HFFc6 (cell line): Measurements from ENCODE around the gene PLEKHA6. TPM values are rescaled to one million over a fixed set of nuclear protein-coding genes. Genes with fewer than 3 reads are reported as not detected.

Experiments used
- DNase-seq: peaks from one replicate; pipeline ENCODE4 v3.0.0-alpha.2; 2018
- H3K27ac Mint-ChIP-seq: 2 replicates; pipeline ENCODE4 v1.8.0; 2020; ENCODE audit warnings: mild to moderate bottlenecking, mixed read lengths
- H3K27me3 Mint-ChIP-seq: 2 replicates; pipeline ENCODE4 v1.8.0; 2021; ENCODE audit warnings: mild to moderate bottlenecking, moderate library complexity, mixed read lengths; ENCODE audit not compliant: insufficient read depth
- H3K36me3 Mint-ChIP-seq: 2 replicates; pipeline ENCODE4 v1.8.0; 2021; ENCODE audit warnings: low read depth, mixed read lengths
- H3K4me1 Mint-ChIP-seq: 2 replicates; pipeline ENCODE4 v1.8.0; 2020; ENCODE audit warnings: low read depth, mixed read lengths
- H3K4me3 Mint-ChIP-seq: 2 replicates; pipeline ENCODE4 v1.8.0; 2020; ENCODE audit warnings: mild to moderate bottlenecking, moderate library complexity, mixed read lengths
- H3K9me3 Mint-ChIP-seq: 2 replicates; pipeline ENCODE4 v1.8.0; 2020; ENCODE audit warnings: mild to moderate bottlenecking, mixed read lengths
- total RNA-seq, 6 experiments: library from RNA; stranded (reverse); fragmentation: NEBNext Ultra II Directional; extraction: Animal tissue kit (Norgen Biotek cat#: 25700); gene quantifications; 2 replicates in 1 of 6; 3 replicates in 5 of 6; pipeline ENCODE4 v1.2.3, GENCODE V29; 2021
- TF ChIP-seq, protein P1 (sequence below): fragments of 200-600 bp; sonication (generic); IDR thresholded peaks from 2 replicates; pipeline ENCODE4 v1.5.0; 2021; ENCODE audit warnings: antibody characterized with exemption, mild to moderate bottlenecking

PLEKHA6 gene
- total RNA-seq, 6 experiments from 2014 or later: 1.3 to 2.4 (median 1.5) TPM

DNA sequence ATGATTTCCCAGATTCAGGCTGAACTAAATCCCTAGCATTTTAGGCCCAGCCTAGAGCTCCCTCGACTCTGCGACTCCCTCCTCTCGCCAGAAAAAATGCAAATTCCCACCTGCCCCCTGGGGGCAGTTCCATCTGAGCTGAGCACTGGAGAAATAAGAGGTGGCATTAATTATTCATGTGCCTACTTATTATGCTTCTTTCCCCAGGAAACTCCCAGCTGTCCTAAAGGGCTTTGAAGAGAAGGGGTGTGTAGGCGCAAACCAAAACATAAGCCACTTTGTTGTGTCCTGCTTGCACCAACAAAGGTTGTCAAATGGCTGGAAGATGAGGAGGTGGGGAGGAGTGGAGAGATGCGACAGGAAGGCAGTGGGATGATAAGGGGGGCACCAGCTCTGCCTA is 104.5 kb downstream of the PLEKHA6 start:
- no peak for DNase-seq

DNA sequence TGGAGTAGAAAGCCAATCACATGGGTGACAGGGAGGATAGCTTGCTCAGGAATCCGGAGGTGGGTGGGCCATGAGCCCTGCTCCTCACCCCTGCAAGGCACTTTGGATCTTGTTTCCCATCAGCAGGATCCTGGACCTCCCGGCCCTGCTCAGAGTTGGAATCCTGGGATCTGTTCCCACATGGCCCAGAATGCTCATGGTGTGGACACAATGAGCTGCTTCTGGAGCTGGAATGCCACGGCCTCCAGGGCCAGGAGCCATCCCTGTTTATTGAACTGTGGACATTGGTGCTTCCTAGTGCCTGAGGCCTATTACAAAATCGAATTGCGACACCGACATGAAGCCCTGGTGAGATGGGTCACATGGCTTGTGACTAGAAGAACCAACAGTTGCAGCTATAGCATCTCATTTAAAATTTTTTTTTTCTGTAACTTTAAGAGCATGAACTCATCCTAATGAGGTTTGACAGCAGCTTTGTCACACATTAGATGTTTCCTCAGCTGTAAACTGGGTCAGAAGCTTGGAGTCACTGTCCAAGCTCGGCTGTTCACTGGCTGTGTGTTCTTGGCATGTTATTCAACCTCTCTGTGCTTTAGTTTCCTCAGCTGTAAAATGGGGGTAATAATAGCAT is 105.6 kb downstream of the PLEKHA6 start:
- Mint-ChIP-seq H3K4me1 (peaks cover 38% of the 10 kb centered on the region), H3K9me3 (no peaks in the 10 kb centered on the region), H3K36me3 (no peaks in the 10 kb centered on the region), H3K27me3 (peaks cover 16% of the 10 kb centered on the region), H3K27ac (no peak overlapping the region), H3K4me3 (no peak overlapping the region)
- TF ChIP-seq, protein P1, sequence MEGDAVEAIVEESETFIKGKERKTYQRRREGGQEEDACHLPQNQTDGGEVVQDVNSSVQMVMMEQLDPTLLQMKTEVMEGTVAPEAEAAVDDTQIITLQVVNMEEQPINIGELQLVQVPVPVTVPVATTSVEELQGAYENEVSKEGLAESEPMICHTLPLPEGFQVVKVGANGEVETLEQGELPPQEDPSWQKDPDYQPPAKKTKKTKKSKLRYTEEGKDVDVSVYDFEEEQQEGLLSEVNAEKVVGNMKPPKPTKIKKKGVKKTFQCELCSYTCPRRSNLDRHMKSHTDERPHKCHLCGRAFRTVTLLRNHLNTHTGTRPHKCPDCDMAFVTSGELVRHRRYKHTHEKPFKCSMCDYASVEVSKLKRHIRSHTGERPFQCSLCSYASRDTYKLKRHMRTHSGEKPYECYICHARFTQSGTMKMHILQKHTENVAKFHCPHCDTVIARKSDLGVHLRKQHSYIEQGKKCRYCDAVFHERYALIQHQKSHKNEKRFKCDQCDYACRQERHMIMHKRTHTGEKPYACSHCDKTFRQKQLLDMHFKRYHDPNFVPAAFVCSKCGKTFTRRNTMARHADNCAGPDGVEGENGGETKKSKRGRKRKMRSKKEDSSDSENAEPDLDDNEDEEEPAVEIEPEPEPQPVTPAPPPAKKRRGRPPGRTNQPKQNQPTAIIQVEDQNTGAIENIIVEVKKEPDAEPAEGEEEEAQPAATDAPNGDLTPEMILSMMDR: no peak
- peak; percentile 71 for DNase-seq

More for the DNA sequence above, 104.5 kb downstream of the PLEKHA6 start:
- peaks cover 38% of the 10 kb centered on the region for H3K4me1 Mint-ChIP-seq
- TF ChIP-seq, protein P1: 0 out of 2 replicates have a peak, but pooled peaks have one; percentile 9
- no peaks in the 10 kb centered on the region for H3K9me3 Mint-ChIP-seq
- H3K27me3 Mint-ChIP-seq: peaks cover 10% of the 10 kb centered on the region
- H3K4me3 Mint-ChIP-seq: no peak overlapping the region
- no peaks in the 10 kb centered on the region for H3K36me3 Mint-ChIP-seq
- H3K27ac Mint-ChIP-seq: no peak overlapping the region

DNA sequence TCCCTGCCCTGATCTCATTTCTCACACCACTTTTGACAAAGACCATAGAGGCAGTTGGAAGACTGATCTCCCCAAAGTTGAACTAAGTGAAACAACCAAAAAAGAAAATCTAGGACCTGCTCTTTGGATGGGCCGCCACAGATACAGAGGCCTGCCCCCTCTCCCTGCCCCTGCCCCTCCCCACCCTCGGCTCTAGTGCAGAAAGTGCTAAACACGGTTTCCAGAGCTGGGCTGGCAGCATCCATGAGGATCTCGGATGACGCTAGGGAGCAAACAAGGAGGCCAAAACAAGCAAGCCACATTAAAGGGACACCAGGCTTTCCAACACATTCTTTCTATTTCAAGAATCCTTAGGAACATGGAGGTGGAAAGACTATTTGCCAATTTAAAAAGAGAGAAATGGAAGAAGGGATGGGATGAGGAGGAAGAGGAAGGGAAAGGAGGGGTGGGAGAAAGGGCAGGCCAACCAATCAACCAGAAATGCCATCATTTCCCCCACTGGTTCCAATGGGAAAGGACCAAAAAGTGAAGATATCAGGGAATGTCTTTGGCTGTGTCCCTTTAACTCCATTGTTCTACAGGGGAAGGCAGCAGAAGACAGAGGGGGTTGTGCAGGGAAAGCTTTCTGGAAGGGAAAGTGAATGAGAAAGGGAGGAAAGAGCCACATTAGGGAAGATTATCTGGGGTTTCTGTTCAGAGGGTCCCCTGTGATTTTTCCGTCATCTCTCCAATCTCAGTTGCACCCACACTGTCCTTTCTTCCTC is 107.6 kb downstream of the PLEKHA6 start:
- Mint-ChIP-seq H3K4me3 (no peak overlapping the region), H3K36me3 (no peaks in the 10 kb centered on the region), H3K27ac (no peak overlapping the region), H3K27me3 (peaks cover 27% of the 10 kb centered on the region), H3K9me3 (no peaks in the 10 kb centered on the region), H3K4me1 (peaks cover 30% of the 10 kb centered on the region)
- TF ChIP-seq, protein P1: no peak
- no peak for DNase-seq

DNA sequence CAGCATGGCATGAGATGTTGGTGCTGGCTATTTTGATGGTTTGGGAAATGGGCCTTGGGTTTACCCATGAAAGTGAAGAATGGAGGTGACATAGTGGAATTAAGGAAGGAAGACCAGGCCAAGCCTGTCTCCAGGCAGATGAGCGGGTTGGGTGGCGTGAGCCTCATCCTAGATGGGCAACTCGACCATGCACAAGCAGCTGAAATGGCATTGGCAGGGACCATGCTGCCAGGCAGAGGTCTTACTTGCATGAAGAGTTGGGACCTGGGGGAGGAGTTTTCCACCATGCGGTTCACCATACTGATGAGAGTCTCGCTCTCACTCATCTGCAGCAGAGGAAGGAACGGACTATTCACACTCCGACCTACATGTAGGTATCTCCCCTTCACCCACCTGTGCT is 108.4 kb downstream of the PLEKHA6 start:
- Mint-ChIP-seq H3K27ac (no peak overlapping the region), H3K36me3 (no peaks in the 10 kb centered on the region), H3K27me3 (peaks cover 33% of the 10 kb centered on the region), H3K9me3 (no peaks in the 10 kb centered on the region), H3K4me3 (no peak overlapping the region), H3K4me1 (peaks cover 27% of the 10 kb centered on the region)
- TF ChIP-seq, protein P1: no peak
- DNase-seq: no peak

DNA sequence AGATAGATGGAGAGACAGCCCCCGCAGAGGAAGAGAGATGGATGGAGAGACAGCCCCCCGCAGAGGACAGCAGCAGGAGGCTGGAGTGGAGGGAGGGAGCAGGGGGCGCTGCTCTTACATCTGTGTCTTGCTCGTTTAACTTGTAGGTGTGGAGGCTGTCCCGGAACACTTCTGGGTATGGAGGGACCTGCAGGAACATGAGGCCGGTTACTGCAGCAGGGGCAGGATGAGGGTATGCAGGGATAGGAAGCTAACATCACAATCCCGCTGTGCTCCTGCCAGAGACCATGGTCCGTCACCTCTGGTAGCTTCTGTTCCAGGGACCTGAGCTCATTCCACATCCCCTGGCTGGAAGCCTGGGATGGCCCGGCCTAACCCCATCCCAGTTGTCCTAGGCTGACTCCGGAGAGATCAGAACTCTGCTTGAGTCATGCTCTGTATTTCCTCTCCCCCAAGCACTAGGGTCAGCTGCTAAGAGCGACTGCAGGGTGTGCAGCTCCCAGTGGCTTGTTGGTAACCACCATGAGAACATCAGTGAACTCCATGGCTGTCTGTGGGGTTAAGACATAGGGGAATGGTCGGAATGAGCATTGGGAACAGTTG is 109.2 kb downstream of the PLEKHA6 start:
- peaks cover 37% of the 10 kb centered on the region for H3K27me3 Mint-ChIP-seq
- H3K36me3 Mint-ChIP-seq: no peaks in the 10 kb centered on the region

More for the DNA sequence above, 109.2 kb downstream of the PLEKHA6 start:
- TF ChIP-seq, protein P1: no peak
- Mint-ChIP-seq H3K4me1 (peaks cover 19% of the 10 kb centered on the region), H3K9me3 (no peaks in the 10 kb centered on the region), H3K4me3 (no peak overlapping the region), H3K27ac (no peak overlapping the region)
- no peak for DNase-seq
